ENCODE data around the gene TOM1L2. TPM values are rescaled to one million over a fixed set of nuclear protein-coding genes. Genes with fewer than 3 reads are reported as not detected.
"Not testable (repeated sequence)": the region's sequence is repeated elsewhere in the genome, so short reads cannot be mapped to it uniquely, and the experiment has no call there.

TOM1L2 gene
- total RNA-seq, 1 experiment from 2014 or later: 77.1 TPM

GRCh38 chr17:17952691-17953090 is 19.5 kb downstream of the TOM1L2 start:
- DNase-seq (ENCODE audit: low spot score): no peak
- in situ Hi-C loops (cut with HindIII; ENCODE audit: low sequenced_read_pairs): no loop called here

- DNase-seq (ENCODE audit: low spot score): no peak
- in situ Hi-C loops (cut with HindIII; ENCODE audit: low sequenced_read_pairs): no loop called here
Observed at GRCh38 chr17:17951524-17951923, 20.7 kb downstream of the TOM1L2 start.

GRCh38 chr17:17950806-17951205 is 21.4 kb downstream of the TOM1L2 start:
- in situ Hi-C loops (cut with HindIII; ENCODE audit: low sequenced_read_pairs): no loop called here
- no peak for DNase-seq (ENCODE audit: low spot score)

DNA sequence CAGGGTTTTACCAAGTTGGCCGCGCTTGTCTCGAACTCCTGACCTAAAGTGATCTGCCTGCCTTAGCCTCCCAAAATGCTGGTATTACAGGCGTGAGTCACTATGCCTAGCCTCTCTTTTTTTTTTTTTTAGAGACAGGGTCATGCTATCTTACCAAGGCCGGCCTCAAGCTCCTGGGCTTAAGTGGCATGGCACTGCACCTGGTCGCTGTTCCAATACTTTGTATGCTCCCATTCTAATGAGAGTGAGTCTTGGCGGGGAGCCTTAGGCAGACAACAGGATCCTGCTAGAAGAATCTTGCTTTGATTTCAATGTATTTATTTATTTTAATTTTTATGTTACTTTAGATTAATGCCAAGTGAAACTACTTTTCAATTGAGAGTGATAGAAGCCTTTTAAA is 21.9 kb downstream of the TOM1L2 start:
- no peak for DNase-seq (ENCODE audit: low spot score)
- in situ Hi-C loops (cut with HindIII; ENCODE audit: low sequenced_read_pairs): no loop called here

DNA sequence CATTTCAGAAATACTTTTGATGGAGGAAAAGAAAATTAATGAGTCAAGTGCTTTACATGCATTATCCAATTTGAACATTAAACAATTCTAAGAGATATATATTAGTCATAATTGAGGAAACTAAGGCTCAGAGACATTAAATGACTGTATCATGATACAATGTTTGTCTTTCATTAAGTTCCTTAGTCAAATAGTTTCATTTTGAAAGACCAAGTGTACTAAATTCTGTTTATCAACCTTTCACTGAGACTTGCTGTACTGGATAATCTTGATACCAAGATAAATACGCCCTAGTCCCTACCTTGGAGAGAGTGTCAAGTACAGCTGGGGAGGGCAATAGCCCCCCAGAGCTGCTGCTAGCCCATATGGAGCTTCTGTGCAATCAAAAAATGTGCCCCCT is 24.2 kb downstream of the TOM1L2 start:
- in situ Hi-C loops (cut with HindIII; ENCODE audit: low sequenced_read_pairs): no loop called here
- DNase-seq (ENCODE audit: low spot score): no peak

- no peak for DNase-seq (ENCODE audit: low spot score)
- in situ Hi-C loops (cut with HindIII; ENCODE audit: low sequenced_read_pairs): no loop called here
Observed at GRCh38 chr17:17947309-17947708, 24.9 kb downstream of the TOM1L2 start.

DNA sequence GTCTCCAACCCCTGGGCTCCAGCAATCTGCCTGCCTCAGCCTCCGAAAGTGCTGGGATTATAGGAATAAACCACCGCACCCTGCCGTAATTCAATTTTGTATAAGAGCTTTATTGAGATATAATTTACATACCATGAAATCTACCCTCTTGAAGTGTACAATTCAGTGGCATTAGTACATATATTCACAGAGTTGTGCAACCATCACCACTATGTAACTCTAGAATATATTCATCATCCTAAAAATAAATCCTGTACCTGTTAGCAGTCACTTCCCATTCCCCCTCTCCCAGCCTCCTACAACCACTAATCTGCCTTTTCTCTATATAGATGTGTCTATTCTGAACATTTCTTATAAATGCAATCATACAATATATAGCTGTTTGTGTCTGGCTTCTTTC is 26.1 kb downstream of the TOM1L2 start:
- in situ Hi-C loops (cut with HindIII; ENCODE audit: low sequenced_read_pairs): no loop called here
- no peak for DNase-seq (ENCODE audit: low spot score)

GRCh38 chr17:17944743-17945142 is 27.5 kb downstream of the TOM1L2 start:
- peak; percentile 75 for DNase-seq (ENCODE audit: low spot score)
- in situ Hi-C loops (cut with HindIII; ENCODE audit: low sequenced_read_pairs): no loop called here

DNA sequence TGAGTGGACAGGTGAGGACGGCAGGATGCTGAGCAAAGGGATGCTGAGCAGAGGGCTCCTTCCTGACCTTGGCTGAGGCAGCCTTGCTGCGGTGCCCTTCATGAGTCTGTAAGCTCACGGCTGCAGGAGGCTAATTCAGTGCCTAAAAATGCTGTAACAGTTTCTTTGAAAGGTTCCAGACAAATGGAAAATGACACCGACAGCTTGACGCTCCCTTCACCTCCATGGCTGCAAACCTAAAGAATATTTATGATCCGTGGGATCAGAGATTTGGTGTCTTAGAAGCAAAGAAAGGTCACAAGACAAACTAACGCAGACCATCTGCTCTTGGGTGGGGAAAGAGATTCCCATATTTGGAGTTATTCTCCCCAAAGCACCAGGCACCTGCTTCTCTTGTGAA is 28.0 kb downstream of the TOM1L2 start:
- in situ Hi-C loops (cut with HindIII; ENCODE audit: low sequenced_read_pairs): no loop called here
- peak; percentile 71 for DNase-seq (ENCODE audit: low spot score)

GRCh38 chr17:17943281-17943984 is 28.8 kb downstream of the TOM1L2 start:
- DNase-seq (ENCODE audit: low spot score): peak; percentile 52
- in situ Hi-C loops (cut with HindIII; ENCODE audit: low sequenced_read_pairs): no loop called here

GRCh38 chr17:17942846-17943245 is 29.4 kb downstream of the TOM1L2 start:
- in situ Hi-C loops (cut with HindIII; ENCODE audit: low sequenced_read_pairs): no loop called here
- DNase-seq (ENCODE audit: low spot score): no peak

DNA sequence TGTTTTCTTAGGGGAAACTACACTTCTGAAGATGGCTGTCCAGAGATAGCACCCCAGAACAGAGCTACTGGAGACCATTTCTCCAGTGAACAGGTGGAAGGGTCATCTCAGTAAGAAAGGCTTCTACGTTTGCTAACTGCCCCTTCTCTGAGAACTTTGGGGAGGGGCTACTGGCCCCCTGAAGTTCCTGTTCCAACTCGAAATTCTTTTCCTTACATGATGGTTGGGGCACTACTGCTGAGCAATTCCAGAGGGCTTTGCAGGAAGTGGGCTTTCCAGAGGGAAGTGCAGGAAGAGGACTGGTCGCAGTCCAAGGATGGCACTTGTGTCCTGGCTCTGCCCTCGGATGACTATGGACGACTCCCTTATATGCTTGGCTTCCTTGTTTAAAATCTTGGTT is 31.2 kb downstream of the TOM1L2 start:
- DNase-seq (ENCODE audit: low spot score): no peak
- in situ Hi-C loops (cut with HindIII; ENCODE audit: low sequenced_read_pairs): no loop called here

DNA sequence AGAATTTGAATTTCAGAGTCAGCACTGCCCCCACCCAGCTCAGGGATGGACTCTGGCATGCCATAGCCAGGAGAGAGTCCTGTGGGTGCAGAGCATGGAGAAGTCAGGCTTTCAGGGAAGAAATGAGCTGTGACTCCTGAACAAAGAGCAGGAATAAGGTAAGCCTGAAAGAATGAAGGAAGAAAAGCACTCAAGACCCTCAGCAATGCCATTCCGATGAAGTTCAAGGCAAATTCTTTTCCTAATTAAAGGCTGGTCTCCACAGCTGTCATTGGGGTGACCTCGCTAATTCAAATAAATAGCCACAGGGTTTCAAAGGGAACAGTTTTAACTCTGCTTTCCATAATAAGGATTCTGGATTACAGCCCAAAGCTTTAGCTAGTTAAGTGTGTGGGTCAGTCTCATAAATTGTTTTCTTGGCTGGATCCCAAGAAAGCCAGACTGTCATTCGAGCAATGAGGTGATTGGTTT is 31.7 kb downstream of the TOM1L2 start:
- peak; percentile 70 for DNase-seq (ENCODE audit: low spot score)
- in situ Hi-C loops (cut with HindIII; ENCODE audit: low sequenced_read_pairs): no loop called here

- in situ Hi-C loops (cut with HindIII; ENCODE audit: low sequenced_read_pairs); DNase-seq (ENCODE audit: low spot score): not testable (repeated sequence)
Observed at GRCh38 chr17:17939941-17940340, 32.3 kb downstream of the TOM1L2 start.

GRCh38 chr17:17938388-17939107 is 33.7 kb downstream of the TOM1L2 start:
- peak; percentile 50 for DNase-seq (ENCODE audit: low spot score)
- in situ Hi-C loops (cut with HindIII; ENCODE audit: low sequenced_read_pairs): no loop called here

DNA sequence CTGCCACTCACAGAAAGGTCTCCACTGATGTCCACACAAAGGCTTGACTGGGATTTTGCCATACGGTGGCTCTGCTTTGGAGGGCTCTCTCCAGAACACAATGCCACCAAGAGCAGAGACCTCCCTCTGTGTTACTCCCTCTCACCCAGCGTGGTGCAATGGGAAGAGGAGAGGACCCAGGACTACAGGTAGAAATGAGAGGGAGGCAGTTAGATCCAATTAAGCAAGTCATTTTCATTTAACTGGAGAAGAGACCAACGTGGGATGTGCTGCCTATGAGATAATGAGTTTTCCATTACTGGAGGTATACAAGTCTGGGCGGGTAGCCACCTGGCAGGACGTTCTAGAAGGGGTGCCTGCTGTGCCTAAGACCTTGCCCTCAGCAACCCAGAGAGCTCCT is 34.2 kb downstream of the TOM1L2 start:
- in situ Hi-C loops (cut with HindIII; ENCODE audit: low sequenced_read_pairs): no loop called here
- no peak for DNase-seq (ENCODE audit: low spot score)

DNA sequence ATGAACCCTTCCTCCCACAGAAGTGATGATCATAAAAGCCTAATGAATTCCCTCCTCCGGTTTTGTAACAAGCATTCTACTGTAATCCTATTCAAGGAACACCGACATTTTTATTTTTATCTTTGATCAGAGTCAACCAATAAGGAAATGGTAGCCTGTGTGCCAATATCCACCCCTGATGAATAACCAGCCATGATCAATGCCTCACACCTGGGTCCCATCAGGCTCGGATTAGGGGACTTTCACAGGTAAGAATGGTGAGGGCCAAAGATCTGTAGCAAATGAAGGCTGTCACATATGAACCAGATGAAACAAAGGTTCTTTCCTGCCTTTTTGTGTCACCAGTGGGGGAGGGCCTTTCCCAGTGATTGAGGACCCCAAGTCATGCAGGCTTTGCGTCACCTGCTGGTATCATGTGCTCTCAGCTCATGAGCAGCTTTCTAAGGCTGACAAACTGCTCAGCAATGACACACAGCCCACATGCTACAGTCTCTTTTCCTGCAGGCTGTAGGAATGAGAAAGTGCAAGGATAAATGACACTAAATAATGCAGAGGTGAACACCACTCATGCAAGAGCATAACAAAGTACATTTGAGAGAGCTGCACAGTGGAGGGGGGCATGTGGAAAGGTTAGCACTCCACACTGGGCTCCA is 34.9 kb downstream of the TOM1L2 start:
- peak; percentile 68 for DNase-seq (ENCODE audit: low spot score)
- in situ Hi-C loops (cut with HindIII; ENCODE audit: low sequenced_read_pairs): no loop called here

DNA sequence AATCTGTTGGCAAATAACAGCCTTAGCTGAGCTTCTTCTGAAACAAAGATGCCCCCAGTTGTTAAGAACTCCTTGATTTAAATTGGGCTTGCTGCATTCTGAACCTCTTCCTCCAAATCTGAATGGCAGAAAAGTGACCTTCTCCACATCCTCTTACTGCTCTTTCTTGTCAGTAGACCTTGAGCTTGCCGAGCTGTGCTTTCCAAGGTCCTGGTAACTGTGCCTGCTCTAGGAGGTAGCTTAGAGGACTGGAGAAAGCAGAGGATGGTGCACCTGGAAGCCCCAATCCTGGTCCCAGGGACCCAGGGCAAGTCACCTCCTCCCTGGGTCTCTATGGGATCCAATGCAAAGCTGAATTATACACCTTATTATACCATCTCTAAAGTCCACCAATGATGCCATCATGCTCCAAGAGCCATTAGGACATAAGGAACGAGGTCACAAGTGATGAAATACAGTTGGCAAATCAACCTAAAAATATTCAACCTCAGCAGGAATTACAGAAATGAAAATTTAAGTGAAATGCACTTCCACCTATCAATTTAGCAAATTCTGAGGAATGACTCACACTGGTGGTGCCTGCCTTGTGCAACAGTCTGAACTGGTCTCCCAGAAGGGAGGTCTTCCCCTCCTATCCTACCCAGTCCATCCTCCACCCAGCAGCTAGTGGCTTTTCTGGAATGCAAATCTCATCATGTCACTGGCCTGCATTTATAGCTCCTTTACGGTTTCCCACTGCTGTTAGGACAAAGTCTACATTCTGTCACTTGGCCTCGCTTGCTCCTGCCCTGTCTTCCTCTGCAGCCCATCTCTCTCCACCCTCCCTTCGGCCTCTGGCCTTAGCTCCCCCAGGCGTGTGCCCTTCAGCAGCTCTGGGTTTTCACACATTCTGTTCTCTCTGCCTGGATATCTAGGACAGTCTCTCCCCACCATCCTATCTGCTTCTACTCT is 36.6 kb downstream of the TOM1L2 start:
- in situ Hi-C loops (cut with HindIII; ENCODE audit: low sequenced_read_pairs): no loop called here
- peak; percentile 43 for DNase-seq (ENCODE audit: low spot score)

- DNase-seq (ENCODE audit: low spot score): no peak
- in situ Hi-C loops (cut with HindIII; ENCODE audit: low sequenced_read_pairs): no loop called here
Observed at GRCh38 chr17:17934806-17935205, 37.4 kb downstream of the TOM1L2 start.
